HepG2 (cell line): ENCODE measurements around the gene PRR12. TPM values are rescaled to one million over a fixed set of nuclear protein-coding genes. Genes with fewer than 3 reads are reported as not detected.

Source experiments
- AFF4 ChIP-seq: sonication (generic); formaldehyde crosslinking; IDR thresholded peaks from 2 replicates; pipeline ENCODE4 v1.4.0; 2020; ENCODE audit warnings: missing genetic modification reagents
- KLF12 ChIP-seq: sonication (generic); formaldehyde crosslinking; IDR thresholded peaks from 2 replicates; pipeline ENCODE4 v1.4.0; 2020; ENCODE audit warnings: missing genetic modification reagents, borderline replicate concordance
- MAFG ChIP-seq: sonication (generic); formaldehyde crosslinking; IDR thresholded peaks from 2 replicates; pipeline ENCODE4 v1.5.1; 2020; ENCODE audit warnings: mild to moderate bottlenecking, missing genetic modification reagents
- NR2F6 ChIP-seq, 2 experiments: IDR thresholded peaks; 2 replicates each; pipeline ENCODE4 v1.6.1; 2016; ENCODE audit warnings: antibody characterized with exemption in 1 of 2, mild to moderate bottlenecking in 1 of 2
- PBX3 ChIP-seq: sonication (generic); formaldehyde crosslinking; IDR thresholded peaks from 2 replicates; pipeline ENCODE4 v1.8.1; 2023; ENCODE audit warnings: missing genetic modification reagents, inconsistent platforms, borderline replicate concordance
- PITX1 ChIP-seq: sonication (generic); formaldehyde crosslinking; IDR thresholded peaks from 2 replicates; pipeline ENCODE4 v1.5.1; 2020; ENCODE audit warnings: mild to moderate bottlenecking, missing genetic modification reagents
- PREB ChIP-seq: sonication (generic); formaldehyde crosslinking; IDR thresholded peaks from 2 replicates; pipeline ENCODE4 v1.4.0; 2020; ENCODE audit warnings: missing genetic modification reagents
- SALL2 ChIP-seq: sonication (generic); formaldehyde crosslinking; IDR thresholded peaks from 2 replicates; pipeline ENCODE4 v1.8.1; 2023; ENCODE audit warnings: mild to moderate bottlenecking, missing genetic modification reagents, inconsistent platforms
- SMAD9 ChIP-seq: sonication (generic); formaldehyde crosslinking; IDR thresholded peaks from 2 replicates; pipeline ENCODE4 v1.5.1; 2020; ENCODE audit warnings: mild to moderate bottlenecking, missing genetic modification reagents
- ZBTB49 ChIP-seq: sonication (generic); formaldehyde crosslinking; IDR thresholded peaks from 2 replicates; pipeline ENCODE4 v1.4.0; 2020; ENCODE audit warnings: missing genetic modification reagents, borderline replicate concordance
- ZFP91 ChIP-seq: sonication (generic); formaldehyde crosslinking; IDR thresholded peaks from 2 replicates; pipeline ENCODE4 v1.9.0; 2022; ENCODE audit warnings: missing genetic modification reagents, mild to moderate bottlenecking, borderline replicate concordance
- ZNF138 ChIP-seq: sonication (generic); formaldehyde crosslinking; IDR thresholded peaks from 2 replicates; pipeline ENCODE4 v1.5.0; 2020; ENCODE audit warnings: mild to moderate bottlenecking, low read depth, missing genetic modification reagents
- ZNF740 ChIP-seq: sonication (generic); formaldehyde crosslinking; IDR thresholded peaks from 2 replicates; pipeline ENCODE4 v1.4.0; 2020; ENCODE audit warnings: missing genetic modification reagents
- ZNF749 ChIP-seq: sonication (generic); formaldehyde crosslinking; IDR thresholded peaks from 2 replicates; pipeline ENCODE4 v1.8.0; 2022; ENCODE audit warnings: mild to moderate bottlenecking, missing genetic modification reagents, moderate library complexity, borderline replicate concordance
- polyA plus RNA-seq, 8 experiments: library from polyadenylated mRNA; depleted of rRNA in 3 of 8; stranded (reverse) in 7 of 8; unstranded in 1 of 8; fragments of >200 nt; fragmentation: Illumina TruSeq in 4 of 8; extraction: Trizol in 4 of 8; gene quantifications; 2 replicates each; pipeline versions ENCODE4 v1.2.1 to v1.2.3, GENCODE V29; 2011 to 2016; ENCODE audit warnings: low read depth in 4 of 8, missing spikeins in 1 of 8, mixed read lengths in 1 of 8; ENCODE audit not compliant: insufficient read depth in 1 of 8
- total RNA-seq, 5 experiments: library from RNA; depleted of rRNA; stranded (reverse); fragments of >200 nt; fragmentation: Illumina TruSeq; extraction: Trizol; gene quantifications; 2 replicates each; pipeline ENCODE4 v1.2.3, GENCODE V29; 2016; ENCODE audit warnings: low read depth in 1 of 5
- TF ChIP-seq, protein P1 (sequence below): sonication (generic); formaldehyde crosslinking; conservative IDR thresholded peaks from 2 replicates; pipeline ENCODE4 v1.5.0; 2020; ENCODE audit warnings: missing genetic modification reagents

PRR12 gene
- total and polyA plus RNA-seq, 2 of the 13 experiments (the other 11 are each of a cell fraction or from before 2014, with no cell fraction given) = 0.62 to 1.5 TPM

DNA sequence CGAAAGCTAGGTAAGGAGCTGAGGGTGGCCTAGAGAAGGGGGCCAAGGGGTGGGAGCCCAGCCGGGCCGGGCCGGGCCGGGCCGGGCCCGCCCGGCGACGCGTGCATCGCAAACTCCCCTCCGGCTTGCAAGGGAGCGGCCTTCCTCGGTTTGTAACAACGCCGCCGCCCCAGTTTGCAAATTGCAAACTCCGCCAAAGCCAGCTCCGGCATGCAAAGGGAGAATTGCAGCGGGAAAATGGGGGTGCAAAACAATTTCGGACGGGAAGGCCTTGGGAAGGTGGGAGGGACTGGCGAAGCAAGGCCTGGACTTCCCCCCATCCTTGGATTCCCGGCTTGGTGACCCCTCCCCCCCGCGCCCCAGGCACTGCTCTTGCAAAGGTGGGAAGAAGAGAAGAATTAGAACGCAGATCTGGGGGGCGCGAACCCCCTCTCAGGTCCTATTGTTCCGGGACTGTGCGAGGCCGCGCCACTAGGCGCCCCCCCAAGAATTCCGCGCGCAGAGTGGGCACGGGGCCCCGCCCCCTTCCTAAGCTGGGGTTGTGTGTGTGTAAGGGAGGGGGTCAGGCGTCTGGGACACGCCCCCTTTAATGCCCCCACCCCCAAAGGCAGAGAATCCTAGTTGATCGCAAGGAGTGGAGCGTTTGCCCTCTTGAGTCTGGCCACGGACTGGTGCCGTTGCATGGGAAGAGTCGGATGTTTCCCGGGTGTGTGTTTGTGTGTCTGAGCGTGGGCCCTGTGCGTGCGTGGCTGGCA, 926 bp downstream of the PRR12 start (continued):
- TF ChIP-seq AFF4 = no peak
- TF ChIP-seq, protein P1, sequence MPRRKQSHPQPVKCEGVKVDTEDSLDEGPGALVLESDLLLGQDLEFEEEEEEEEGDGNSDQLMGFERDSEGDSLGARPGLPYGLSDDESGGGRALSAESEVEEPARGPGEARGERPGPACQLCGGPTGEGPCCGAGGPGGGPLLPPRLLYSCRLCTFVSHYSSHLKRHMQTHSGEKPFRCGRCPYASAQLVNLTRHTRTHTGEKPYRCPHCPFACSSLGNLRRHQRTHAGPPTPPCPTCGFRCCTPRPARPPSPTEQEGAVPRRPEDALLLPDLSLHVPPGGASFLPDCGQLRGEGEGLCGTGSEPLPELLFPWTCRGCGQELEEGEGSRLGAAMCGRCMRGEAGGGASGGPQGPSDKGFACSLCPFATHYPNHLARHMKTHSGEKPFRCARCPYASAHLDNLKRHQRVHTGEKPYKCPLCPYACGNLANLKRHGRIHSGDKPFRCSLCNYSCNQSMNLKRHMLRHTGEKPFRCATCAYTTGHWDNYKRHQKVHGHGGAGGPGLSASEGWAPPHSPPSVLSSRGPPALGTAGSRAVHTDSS (CRISPR knock-in tag) = no peak
- TF ChIP-seq SALL2 (CRISPR knock-in tag) = no peak
- TF ChIP-seq KLF12 (CRISPR knock-in tag) = 0 out of 2 replicates have a peak, but pooled peaks have one; percentile 33
- no peak for TF ChIP-seq ZNF138
- no peak for TF ChIP-seq PBX3 (CRISPR knock-in tag)
- TF ChIP-seq ZNF749 (CRISPR knock-in tag) = no peak
- peak; percentile 18; the same call in 1 of the 2 replicates for TF ChIP-seq ZFP91 (CRISPR knock-in tag)
- no peak for TF ChIP-seq ZBTB49 (CRISPR knock-in tag)
- TF ChIP-seq PREB (CRISPR knock-in tag) = no peak
- TF ChIP-seq ZNF740 (CRISPR knock-in tag) = peak; percentile 73; the same call in 1 of the 2 replicates
- TF ChIP-seq PITX1 (CRISPR knock-in tag) = no peak
- no peak for TF ChIP-seq NR2F6 (IDR thresholded peaks at IDR 0.05)
- no peak for TF ChIP-seq NR2F6 (CRISPR knock-in tag; IDR thresholded peaks at IDR 0.05)
- TF ChIP-seq SMAD9 (CRISPR knock-in tag) = no peak
- TF ChIP-seq MAFG = peak; percentile 28; the same call in 1 of the 2 replicates
